Measurements from ENCODE around the gene TYROBP. TPM values are rescaled to one million over a fixed set of nuclear protein-coding genes. Genes with fewer than 3 reads are reported as not detected.

Gene TYROBP
- total and polyA plus RNA-seq, 12 donors: 11.8 to 323 (median 163) TPM

GRCh38 chr19:35887197-35887596, 20.9 kb downstream of the TYROBP start:
- H3K27me3 ChIP-seq: no peaks in the 10 kb centered on the region
- no peak for DNase-seq
- no peak overlapping the region for H3K27ac ChIP-seq
- H3K4me1 ChIP-seq (replicated peaks in 1 of 2): no peaks in the 10 kb centered on the region
- WGBS, 4 donors: 95 to 100% (median 96%) methylated on average over 3 to 5 of the region's 5 CpGs
- H3K36me3 ChIP-seq (replicated peaks in 1 of 2): peaks cover 0 to 40% of the 10 kb centered on the region in 2 donors
- no peak overlapping the region for H3K4me3 ChIP-seq
- intact Hi-C loops (cut with DNase I): loop anchor here in 1 of 2 donors (5.0 kb wide), 1 partner anchor 50 kb away; the partner anchor contains the start of gene LRFN3
- TF ChIP-seq CTCF (IDR thresholded peaks at IDR 0.05) (no peak), POLR2A (IDR thresholded peaks at IDR 0.05) (no peak)
- H3K9me3 ChIP-seq (replicated peaks in 1 of 3): no peaks in the 10 kb centered on the region

GRCh38 chr19:35885904-35886303, 22.2 kb downstream of the TYROBP start:
- no peaks in the 10 kb centered on the region for H3K9me3 ChIP-seq (replicated peaks in 1 of 3)
- no peak overlapping the region for H3K27ac ChIP-seq
- H3K27me3 ChIP-seq: no peaks in the 10 kb centered on the region
- TF ChIP-seq POLR2A (IDR thresholded peaks at IDR 0.05) (no peak), CTCF (IDR thresholded peaks at IDR 0.05) (no peak)
- H3K36me3 ChIP-seq (replicated peaks in 1 of 2): peaks cover 0 to 40% of the 10 kb centered on the region in 2 donors
- no peaks in the 10 kb centered on the region for H3K4me1 ChIP-seq (replicated peaks in 1 of 2)
- intact Hi-C loops (cut with DNase I): loop anchor here in 1 of 2 donors (5.0 kb wide), 1 partner anchor 51 kb away; the partner anchor contains the start of gene LRFN3
- no peak overlapping the region for H3K4me3 ChIP-seq
- 93 to 95% (median 93%) methylated on average over 7 to 8 of the region's 8 CpGs for WGBS, 4 donors
- DNase-seq: no peak

GRCh38 chr19:35885225-35885738, 22.8 kb downstream of the TYROBP start:
- TF ChIP-seq POLR2A (IDR thresholded peaks at IDR 0.05) (no peak), CTCF (IDR thresholded peaks at IDR 0.05) (no peak)
- H3K27me3 ChIP-seq: no peaks in the 10 kb centered on the region
- 91 to 96% (median 93%) methylated on average over 6 of the region's 6 CpGs for WGBS, 4 donors

GRCh38 chr19:35883882-35884281, 24.2 kb downstream of the TYROBP start:
- no peak for DNase-seq
- H3K4me1 ChIP-seq (replicated peaks in 1 of 2): no peaks in the 10 kb centered on the region
- intact Hi-C loops (cut with DNase I): loop anchor here in 1 of 2 donors (2.0 kb wide), 1 partner anchor 49 kb away; no protein-coding TSS in a partner anchor
- H3K36me3 ChIP-seq (replicated peaks in 1 of 2): peaks cover 0 to 19% of the 10 kb centered on the region in 2 donors
- no peak overlapping the region for H3K27ac ChIP-seq
- H3K9me3 ChIP-seq (replicated peaks in 1 of 3): no peaks in the 10 kb centered on the region
- H3K4me3 ChIP-seq: no peak overlapping the region
- no peaks in the 10 kb centered on the region for H3K27me3 ChIP-seq
- TF ChIP-seq POLR2A (IDR thresholded peaks at IDR 0.05) (no peak), CTCF (IDR thresholded peaks at IDR 0.05) (no peak)
- WGBS, 4 donors: 52 to 66% (median 60%) methylated on average over 2 of the region's 2 CpGs

More at GRCh38 chr19:35885225-35885738, 22.8 kb downstream of the TYROBP start:
- H3K27ac ChIP-seq: no peak overlapping the region
- intact Hi-C loops (cut with DNase I): loop anchor here in 1 of 2 donors (5.0 kb wide), 1 partner anchor 52 kb away; the partner anchor contains the start of gene LRFN3
- H3K36me3 ChIP-seq (replicated peaks in 1 of 2): peaks cover 0 to 33% of the 10 kb centered on the region in 2 donors
- no peaks in the 10 kb centered on the region for H3K4me1 ChIP-seq (replicated peaks in 1 of 2)
- no peaks in the 10 kb centered on the region for H3K9me3 ChIP-seq (replicated peaks in 1 of 3)
- H3K4me3 ChIP-seq: no peak overlapping the region
- no peak for DNase-seq
